ENCODE measurements around the gene GHDC.
"Not testable (repeated sequence)": the region's sequence is repeated elsewhere in the genome, so short reads cannot be mapped to it uniquely, and the experiment has no call there.

Gene GHDC

GRCh38 chr17:42193969-42194899, at the start of gene GHDC:
TSS of gene GHDC (minus strand) at chr17:42194494. CDS start at chr17:42193581, 913 bp downstream.
- peak; percentile 69 for DNase-seq (ENCODE audit: low read depth)

- DNase-seq (ENCODE audit: low read depth), result no peak
These were observed 49.2 kb upstream of the GHDC start for GRCh38 chr17:42243493-42243982.

GRCh38 chr17:42241871-42242270, 47.6 kb upstream of the GHDC start:
- no peak for DNase-seq (ENCODE audit: low read depth)

- DNase-seq (ENCODE audit: low read depth), result not testable (repeated sequence)
These were observed 46.6 kb upstream of the GHDC start for GRCh38 chr17:42240863-42241262.

GRCh38 chr17:42240201-42240600, 45.9 kb upstream of the GHDC start:
- DNase-seq (ENCODE audit: low read depth), result no peak

GRCh38 chr17:42239576-42239975, 45.3 kb upstream of the GHDC start:
- DNase-seq (ENCODE audit: low read depth), result not testable (repeated sequence)

- no peak for DNase-seq (ENCODE audit: low read depth)
These were observed 42.5 kb upstream of the GHDC start for GRCh38 chr17:42236760-42237159.

- no peak for DNase-seq (ENCODE audit: low read depth)
These were observed 39.7 kb upstream of the GHDC start for GRCh38 chr17:42233994-42234393.

GRCh38 chr17:42233156-42233555, 38.9 kb upstream of the GHDC start:
- DNase-seq (ENCODE audit: low read depth), result no peak

- DNase-seq (ENCODE audit: low read depth), result no peak
These were observed 35.9 kb upstream of the GHDC start for GRCh38 chr17:42230225-42230624.

- no peak for DNase-seq (ENCODE audit: low read depth)
These were observed 33.8 kb upstream of the GHDC start for GRCh38 chr17:42227849-42228700.

- DNase-seq (ENCODE audit: low read depth), result no peak
These were observed 31.4 kb upstream of the GHDC start for GRCh38 chr17:42225646-42226045.

- DNase-seq (ENCODE audit: low read depth), result no peak
These were observed 30.4 kb upstream of the GHDC start for GRCh38 chr17:42224651-42225050.

- peak; percentile 46 for DNase-seq (ENCODE audit: low read depth)
These were observed 27.8 kb upstream of the GHDC start for GRCh38 chr17:42221886-42222745.

- not testable (repeated sequence) for DNase-seq (ENCODE audit: low read depth)
These were observed 25.0 kb upstream of the GHDC start for GRCh38 chr17:42219280-42219679.

GRCh38 chr17:42214156-42214555, 19.9 kb upstream of the GHDC start:
- DNase-seq (ENCODE audit: low read depth), result no peak

- no peak for DNase-seq (ENCODE audit: low read depth)
These were observed 18.1 kb upstream of the GHDC start for GRCh38 chr17:42212382-42212781.

GRCh38 chr17:42211921-42212341, 17.6 kb upstream of the GHDC start:
- DNase-seq (ENCODE audit: low read depth), result not testable (repeated sequence)

GRCh38 chr17:42210046-42210445, 15.8 kb upstream of the GHDC start:
- DNase-seq (ENCODE audit: low read depth), result no peak

GRCh38 chr17:42206153-42206612, 11.9 kb upstream of the GHDC start:
- not testable (repeated sequence) for DNase-seq (ENCODE audit: low read depth)

- DNase-seq (ENCODE audit: low read depth), result no peak
These were observed 9.1 kb upstream of the GHDC start for GRCh38 chr17:42203354-42203753.
